Activated CD4-positive, alpha-beta T cell treated with anti-CD3 and anti-CD28 coated beads, Interleukin-2, Interleukin-4, amounts not matched to agents 100 ng/mL and 50 ng/mL, durations not matched to agents 16 hours and 8 hours (primary cell): ENCODE measurements around the gene GPX2.
A peak's percentile ranks its signal among the peaks of the same experiment; 100 is the strongest.

Source experiments
- DNase-seq: peaks from one replicate; pipeline ENCODE4 v3.0.0-alpha.2; 2020; ENCODE audit warnings: low spot score

Gene GPX2

GRCh38 chr14:64942531-64943111 is at the start of gene GPX2:
Gene GPX2 (minus strand): TSS chr14:64942745. CDS start chr14:64942726, 19 bp downstream.
- no peak for DNase-seq

- no peak for DNase-seq
Measured at GRCh38 chr14:64990939-64991338, 48.4 kb upstream of the GPX2 start.

DNA sequence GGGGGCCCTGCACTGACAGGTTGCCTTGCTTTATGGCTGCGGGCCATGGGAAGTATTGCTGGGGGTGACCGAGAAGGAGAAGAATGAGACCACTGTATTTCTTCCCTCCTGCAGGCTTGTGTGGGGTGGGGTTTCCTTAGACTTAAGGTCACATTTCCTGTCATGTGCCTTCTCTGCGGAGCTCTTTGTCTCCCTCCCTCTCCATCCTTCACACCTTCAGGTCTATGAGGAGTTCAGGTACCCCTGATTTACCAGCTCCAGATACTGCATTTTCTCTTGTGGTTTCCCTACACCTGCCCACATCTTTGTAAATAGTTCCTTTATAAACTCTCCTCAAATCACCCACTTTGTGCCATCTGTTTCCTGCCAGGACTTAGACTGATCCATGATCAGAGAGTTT is 47.8 kb upstream of the GPX2 start:
- no peak for DNase-seq

DNA sequence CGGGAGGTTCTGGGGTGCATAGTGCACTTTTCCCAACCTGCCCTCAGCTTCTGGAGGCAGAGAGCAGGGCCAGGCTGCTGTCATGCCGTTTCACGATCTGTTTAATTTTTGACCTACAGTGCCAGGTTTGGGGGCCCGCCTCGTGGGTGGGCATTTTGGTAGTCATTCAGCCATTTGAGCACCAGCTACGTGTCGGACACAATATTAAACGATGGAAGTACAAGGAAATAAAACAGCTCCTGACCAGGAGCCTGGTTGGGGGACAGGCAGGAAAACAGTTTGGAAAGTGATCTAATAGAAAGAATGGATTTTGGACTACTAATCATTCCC is 44.9 kb upstream of the GPX2 start:
- DNase-seq = no peak

DNA sequence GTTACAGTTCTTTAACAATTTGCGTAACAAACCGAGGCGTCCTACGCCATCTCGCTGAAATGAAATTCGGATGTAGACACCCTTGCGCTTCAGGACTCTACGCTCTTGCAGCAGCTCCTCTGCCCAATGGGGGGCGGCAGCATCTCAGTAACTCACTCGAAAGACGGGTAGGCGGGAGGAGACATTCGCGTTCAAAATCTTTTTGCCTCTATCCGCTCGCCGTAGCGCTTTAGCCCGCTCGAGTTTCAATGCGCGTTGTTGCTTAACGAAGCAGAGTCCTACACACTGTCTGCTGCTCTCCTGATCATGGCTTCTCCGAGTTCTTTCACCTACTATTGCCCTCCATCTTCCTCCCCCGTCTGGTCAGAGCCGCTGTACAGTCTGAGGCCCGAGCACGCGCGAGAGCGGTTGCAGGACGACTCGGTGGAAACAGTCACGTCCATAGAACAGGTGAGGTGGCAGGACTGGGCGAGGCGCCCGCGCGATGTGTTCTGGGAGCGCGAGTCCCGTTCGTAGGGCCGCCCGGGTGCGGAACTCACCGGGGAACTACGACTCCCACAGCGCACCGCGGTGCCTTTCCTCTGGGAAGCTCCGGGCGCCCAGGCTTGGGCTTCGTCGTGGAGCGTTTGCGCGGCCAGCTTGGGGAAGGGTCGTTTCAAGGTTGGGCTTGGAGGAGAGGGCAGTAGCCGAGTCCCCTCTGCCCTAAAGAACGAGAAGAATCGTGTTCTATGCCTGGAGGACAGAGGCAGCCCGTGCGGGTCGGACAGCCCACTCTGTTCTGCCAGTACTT is 44.3 kb upstream of the GPX2 start, which contains the start of gene FNTB:
TSS of gene FNTB (plus strand) at position 248 of the 790 bp plus-strand sequence. CDS start at position 307, 59 bp downstream.
- peak; percentile 96 for DNase-seq

- DNase-seq = peak; percentile 62
Measured at GRCh38 chr14:64983439-64984310, 41.1 kb upstream of the GPX2 start.

DNA sequence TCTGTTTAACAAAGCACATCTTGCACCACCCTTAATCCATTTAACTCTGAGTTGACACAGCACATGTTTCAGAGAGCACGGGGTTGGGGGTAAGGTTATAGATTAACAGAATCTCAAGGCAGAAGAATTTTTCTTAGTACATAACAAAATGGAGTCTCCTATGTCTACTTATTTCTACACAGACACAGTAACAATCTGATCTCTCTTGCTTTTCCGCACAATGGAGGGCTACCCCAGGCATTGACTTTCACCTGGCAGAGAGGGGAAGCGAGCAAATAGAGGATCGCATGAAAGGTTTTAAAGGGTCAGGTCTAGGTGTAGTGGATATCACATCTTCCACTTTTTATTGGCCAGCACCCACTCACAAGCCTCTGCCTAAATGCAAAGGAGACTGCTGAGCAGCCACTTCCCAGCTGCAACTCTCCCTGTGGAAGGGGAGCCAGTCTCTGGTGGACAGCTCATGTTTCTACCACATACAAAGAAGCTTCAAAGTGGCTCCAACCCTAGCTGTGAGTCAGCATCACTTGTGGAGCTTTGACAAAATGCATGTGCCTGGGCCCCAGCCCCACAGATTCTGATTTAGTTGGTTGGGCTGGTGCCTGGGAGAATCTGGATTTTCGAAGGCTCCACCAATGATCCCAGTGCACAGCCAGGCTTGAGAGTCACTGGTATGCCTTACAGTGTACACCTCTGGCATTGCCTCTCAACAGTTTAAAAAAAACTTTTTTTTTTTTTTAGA is 37.0 kb upstream of the GPX2 start:
- no peak for DNase-seq

DNA sequence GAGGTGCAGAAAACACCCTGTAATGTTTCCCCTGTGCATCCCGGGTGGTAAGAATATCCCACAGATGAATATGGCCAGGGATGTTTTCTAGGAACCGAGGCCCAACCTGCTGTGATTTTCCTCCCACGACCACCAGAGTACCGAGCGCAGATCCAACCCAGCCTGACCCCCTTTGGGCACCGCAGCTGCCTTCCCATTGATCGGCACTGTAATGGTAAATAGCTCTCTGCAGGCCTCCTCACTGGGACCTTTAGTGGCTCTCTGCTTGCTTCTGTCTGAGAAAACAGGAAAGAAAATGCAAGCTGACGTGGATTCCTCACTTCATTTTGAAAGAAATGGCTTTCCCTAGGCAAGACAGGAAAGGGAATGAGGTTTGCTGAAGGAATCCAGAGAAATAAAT is 32.0 kb upstream of the GPX2 start:
- DNase-seq = no peak

DNA sequence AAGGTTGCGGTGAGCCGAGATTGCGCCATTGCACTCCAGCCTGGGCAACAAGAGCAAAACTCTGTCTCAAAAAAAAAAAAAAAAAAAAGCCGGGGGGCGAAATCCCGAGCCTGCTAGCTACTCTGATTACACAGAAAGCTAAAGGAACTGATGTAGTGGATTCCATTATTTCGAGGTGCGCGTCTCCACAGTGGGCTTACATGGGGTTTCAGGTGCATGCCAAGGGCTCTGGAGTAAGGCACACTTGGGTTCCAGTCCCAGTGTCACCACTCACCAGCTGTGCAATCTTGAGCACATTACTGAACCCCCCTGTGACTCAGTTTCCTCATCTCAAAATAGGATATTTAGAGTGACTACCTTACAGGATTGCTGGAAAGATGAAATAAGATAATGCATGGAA is 31.3 kb upstream of the GPX2 start:
- DNase-seq = no peak

DNA sequence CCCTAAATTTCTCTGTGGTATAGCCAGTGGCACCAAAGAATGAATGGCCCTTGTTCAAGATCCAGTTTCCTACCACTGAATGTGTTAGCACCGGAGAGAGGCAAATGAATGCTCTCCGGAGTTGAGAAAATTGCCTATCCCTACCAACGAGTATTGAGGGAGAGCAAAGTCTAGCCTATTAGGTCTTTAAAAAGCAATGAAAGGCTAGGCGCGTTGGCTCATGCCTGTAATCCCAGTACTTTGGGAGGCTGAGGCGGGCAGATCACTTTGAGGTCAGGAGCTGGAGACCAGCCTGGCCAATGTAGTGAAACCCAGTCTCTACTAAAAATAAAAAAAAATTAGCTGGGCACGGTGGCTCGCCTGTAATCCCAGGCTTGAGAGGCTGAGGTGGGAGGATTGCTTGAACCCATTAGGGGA is 30.5 kb upstream of the GPX2 start:
- DNase-seq = no peak

GRCh38 chr14:64971943-64972791 is 29.6 kb upstream of the GPX2 start, which contains the start of gene RAB15:
Gene RAB15 (minus strand): TSS chr14:64972336. CDS start chr14:64972076, 260 bp downstream.
- DNase-seq = peak; percentile 19

DNA sequence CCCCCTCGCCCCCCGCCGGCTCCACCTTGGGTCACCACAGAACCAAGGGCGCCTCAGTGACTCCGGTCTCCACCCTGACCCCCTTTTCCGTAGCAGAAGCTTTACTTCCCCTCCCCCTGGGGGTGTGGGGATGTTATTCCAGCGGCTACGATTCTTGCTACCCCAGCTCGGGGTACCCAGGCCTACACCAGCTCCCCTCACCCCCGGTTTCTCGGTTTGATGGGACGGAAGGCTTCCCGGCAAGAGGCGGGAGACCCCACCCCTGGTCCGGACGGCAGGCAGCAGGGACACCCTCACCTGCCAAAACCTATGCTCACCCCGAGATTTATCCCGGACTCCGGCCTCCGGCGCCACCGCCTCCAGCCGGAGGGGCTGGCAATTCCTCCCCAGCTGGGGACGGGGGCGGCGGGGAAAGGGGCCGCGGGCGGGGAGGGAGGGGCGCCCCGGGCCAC is 29.0 kb upstream of the GPX2 start:
- DNase-seq = no peak

GRCh38 chr14:64970776-64971477 is 28.4 kb upstream of the GPX2 start:
- DNase-seq = no peak

GRCh38 chr14:64970041-64970440 is 27.5 kb upstream of the GPX2 start:
- no peak for DNase-seq

DNA sequence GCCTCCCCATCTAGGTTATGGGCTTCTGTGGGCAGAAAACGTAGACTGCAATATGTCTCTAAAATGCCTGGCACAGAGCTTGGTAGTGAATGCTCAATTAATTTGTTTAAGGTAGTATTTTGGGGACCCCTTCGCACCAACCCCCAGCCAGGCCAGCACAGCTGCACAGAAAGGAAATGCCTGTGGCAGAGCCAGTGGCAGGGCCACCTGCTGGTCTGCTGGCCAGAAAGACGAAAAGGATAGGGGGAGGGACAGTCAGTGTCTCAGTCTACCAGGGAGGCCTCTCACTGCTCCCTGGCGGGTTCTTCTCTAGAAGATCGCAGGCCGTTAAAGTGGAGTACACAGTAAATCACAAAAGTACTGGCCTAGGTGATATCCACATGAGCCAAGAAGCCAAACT is 26.1 kb upstream of the GPX2 start:
- DNase-seq = no peak

DNA sequence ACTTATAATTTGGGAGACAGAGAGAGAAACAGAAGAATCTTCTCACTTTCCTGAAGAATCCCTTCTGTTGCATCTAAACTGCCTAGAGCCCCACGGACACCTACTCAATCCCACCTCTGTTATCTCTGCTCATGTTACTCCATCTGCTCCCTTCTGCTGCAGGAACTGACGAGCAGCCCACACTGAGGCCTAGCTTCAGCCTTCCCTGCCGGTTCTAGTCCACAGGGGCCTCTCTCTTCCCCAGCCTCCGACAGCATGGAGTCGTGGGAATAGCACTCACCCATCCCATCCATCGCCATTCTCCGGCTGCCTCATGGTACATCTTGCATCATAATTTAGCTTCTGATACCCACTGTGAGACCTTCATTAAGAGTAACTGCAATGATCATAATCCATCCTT is 25.6 kb upstream of the GPX2 start:
- no peak for DNase-seq

DNA sequence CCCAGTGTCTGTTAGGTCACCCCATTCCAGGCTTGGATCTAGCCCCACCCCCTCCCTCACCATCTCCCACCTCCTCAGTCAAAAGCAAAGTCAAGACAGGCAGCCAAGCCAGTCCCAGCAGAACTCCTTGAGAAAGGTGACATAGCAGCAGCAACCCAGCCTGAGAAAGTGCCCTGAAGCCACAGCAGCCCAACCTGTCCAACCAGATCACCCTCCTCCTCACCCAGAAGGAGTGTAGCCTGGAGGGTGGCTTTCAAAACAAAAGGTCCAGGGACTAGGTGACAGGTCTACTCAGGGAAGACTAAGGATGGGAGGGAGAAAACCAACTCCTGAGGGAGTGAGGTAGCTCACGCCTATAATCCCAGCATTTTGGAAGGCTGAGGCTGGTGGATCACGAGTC is 24.4 kb upstream of the GPX2 start:
- DNase-seq = no peak

- DNase-seq = no peak
Measured at GRCh38 chr14:64965356-64966000, 22.9 kb upstream of the GPX2 start.

DNA sequence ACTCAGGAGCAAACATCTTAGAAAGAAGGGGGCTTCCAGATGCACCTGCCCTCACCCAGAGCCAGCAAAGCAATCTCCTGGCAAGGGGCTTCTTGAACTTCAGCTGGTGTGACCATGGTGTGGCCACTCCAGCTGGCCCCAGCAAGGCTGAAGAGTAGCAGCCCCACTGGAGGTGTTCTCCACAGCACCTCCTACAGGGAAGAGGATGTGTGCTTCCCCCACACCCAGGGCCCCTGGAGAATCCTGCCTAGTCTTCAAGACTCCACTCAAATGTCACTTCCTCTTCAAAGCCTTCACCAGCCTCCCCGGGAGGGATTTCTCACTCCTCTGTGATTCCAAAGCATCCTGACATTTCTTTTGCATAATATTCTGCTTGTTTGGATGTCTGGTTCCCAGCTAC is 21.1 kb upstream of the GPX2 start:
- no peak for DNase-seq

GRCh38 chr14:64960762-64961276 is 18.3 kb upstream of the GPX2 start:
- no peak for DNase-seq
